IPS-20b (cell line): ENCODE measurements around the gene EMD.

Experiments used
- H3K27ac ChIP-seq: one replicate; pipeline ENCODE4 v1.5.1; 2013; ENCODE audit warnings: low read length
- H3K27me3 ChIP-seq: 2 replicates; pipeline ENCODE4 v1.6.1; 2013; ENCODE audit warnings: mild to moderate bottlenecking, low read length, inconsistent platforms; ENCODE audit not compliant: insufficient read depth
- H3K36me3 ChIP-seq: 2 replicates; pipeline ENCODE4 v1.6.1; 2013; ENCODE audit warnings: low read depth, mild to moderate bottlenecking, inconsistent platforms, low read length, moderate library complexity; ENCODE audit not compliant: insufficient read depth
- H3K4me1 ChIP-seq: 2 replicates; pipeline ENCODE4 v1.6.1; 2013; ENCODE audit warnings: mild to moderate bottlenecking, control low read depth, inconsistent platforms, low read length, moderate library complexity; ENCODE audit not compliant: insufficient read depth
- H3K4me3 ChIP-seq: 2 replicates; pipeline ENCODE4 v1.5.1; 2013; ENCODE audit warnings: mild to moderate bottlenecking, low read length, inconsistent platforms
- H3K9ac ChIP-seq: 2 replicates; pipeline ENCODE4 v1.6.1; 2013; ENCODE audit warnings: low read depth, mild to moderate bottlenecking, inconsistent platforms, low read length, moderate library complexity
- H3K9me3 ChIP-seq: 2 replicates; pipeline ENCODE4 v1.6.1; 2013; ENCODE audit warnings: mild to moderate bottlenecking, low read depth, low read length, inconsistent platforms; ENCODE audit not compliant: insufficient read depth

EMD gene

GRCh38 chrX:154367474-154368308, 11.4 kb upstream of the EMD start:
- Histone ChIP-seq H3K4me3 (no peak overlapping the region; the same call in 1 of the 2 replicates), H3K4me1 (no peaks in the 10 kb centered on the region), H3K9ac (peak overlapping the region; percentile 86; the same call in 1 of the 2 replicates), H3K36me3 (peaks cover 67% of the 10 kb centered on the region), H3K9me3 (no peaks in the 10 kb centered on the region), H3K27ac (no peak overlapping the region), H3K27me3 (peaks cover 8% of the 10 kb centered on the region; the same call in 1 of the 2 replicates)

GRCh38 chrX:154368630-154369448, 10.3 kb upstream of the EMD start:
- Histone ChIP-seq H3K9ac (peak overlapping the region; percentile 86), H3K27me3 (peaks cover 12% of the 10 kb centered on the region; the same call in 1 of the 2 replicates), H3K36me3 (peaks cover 56% of the 10 kb centered on the region), H3K4me3 (peak overlapping the region; percentile 96), H3K27ac (peak overlapping the region; percentile 70), H3K9me3 (no peaks in the 10 kb centered on the region), H3K4me1 (no peaks in the 10 kb centered on the region; the same call in 1 of the 2 replicates)

- peaks cover 48% of the 10 kb centered on the region for H3K36me3 ChIP-seq
- H3K4me3 ChIP-seq: peak overlapping the region; percentile 96
- no peaks in the 10 kb centered on the region; the same call in 1 of the 2 replicates for H3K4me1 ChIP-seq
- no peaks in the 10 kb centered on the region for H3K9me3 ChIP-seq
- H3K27me3 ChIP-seq: peaks cover 16% of the 10 kb centered on the region; the same call in 1 of the 2 replicates
- H3K9ac ChIP-seq: peak overlapping the region; percentile 99
- H3K27ac ChIP-seq: peak overlapping the region; percentile 98
Observed at GRCh38 chrX:154369449-154370299, 9.4 kb upstream of the EMD start.

GRCh38 chrX:154370300-154371016, 8.6 kb upstream of the EMD start:
- Histone ChIP-seq H3K36me3 (peaks cover 40% of the 10 kb centered on the region), H3K9me3 (no peaks in the 10 kb centered on the region), H3K27ac (peak overlapping the region; percentile 98), H3K4me1 (no peaks in the 10 kb centered on the region; the same call in 1 of the 2 replicates), H3K27me3 (peaks cover 22% of the 10 kb centered on the region; the same call in 1 of the 2 replicates), H3K4me3 (peak overlapping the region; percentile 96), H3K9ac (peak overlapping the region; percentile 99)

- peaks cover 33% of the 10 kb centered on the region for H3K36me3 ChIP-seq
- peak overlapping the region; percentile 99 for H3K9ac ChIP-seq
- H3K27ac ChIP-seq: peak overlapping the region; percentile 56
- no peaks in the 10 kb centered on the region; the same call in 1 of the 2 replicates for H3K4me1 ChIP-seq
- no peaks in the 10 kb centered on the region for H3K9me3 ChIP-seq
- peak overlapping the region; percentile 96 for H3K4me3 ChIP-seq
- peaks cover 22% of the 10 kb centered on the region; the same call in 1 of the 2 replicates for H3K27me3 ChIP-seq
Observed at GRCh38 chrX:154371017-154371788, 7.9 kb upstream of the EMD start.

- H3K27ac ChIP-seq: no peak overlapping the region
- H3K4me3 ChIP-seq: peak overlapping the region; percentile 59; the same call in 1 of the 2 replicates
- peaks cover 26% of the 10 kb centered on the region for H3K36me3 ChIP-seq
- peaks cover 22% of the 10 kb centered on the region; the same call in 1 of the 2 replicates for H3K27me3 ChIP-seq
- peak overlapping the region; percentile 66; the same call in 1 of the 2 replicates for H3K9ac ChIP-seq
- no peaks in the 10 kb centered on the region; the same call in 1 of the 2 replicates for H3K4me1 ChIP-seq
- no peaks in the 10 kb centered on the region for H3K9me3 ChIP-seq
Observed at GRCh38 chrX:154371789-154372300, 7.2 kb upstream of the EMD start.

- Histone ChIP-seq H3K27ac (no peak overlapping the region), H3K36me3 (peaks cover 19% of the 10 kb centered on the region), H3K9me3 (no peaks in the 10 kb centered on the region), H3K27me3 (peaks cover 22% of the 10 kb centered on the region; the same call in 1 of the 2 replicates), H3K9ac (no peak overlapping the region), H3K4me1 (no peaks in the 10 kb centered on the region; the same call in 1 of the 2 replicates), H3K4me3 (no peak overlapping the region)
Observed at GRCh38 chrX:154372612-154373022, 6.5 kb upstream of the EMD start.

- peak overlapping the region; percentile 59; the same call in 1 of the 2 replicates for H3K9ac ChIP-seq
- peak overlapping the region; percentile 62 for H3K4me3 ChIP-seq
- peaks cover 22% of the 10 kb centered on the region; the same call in 1 of the 2 replicates for H3K27me3 ChIP-seq
- no peaks in the 10 kb centered on the region for H3K9me3 ChIP-seq
- H3K36me3 ChIP-seq: peaks cover 9% of the 10 kb centered on the region; the same call in 1 of the 2 replicates
- H3K27ac ChIP-seq: no peak overlapping the region
- no peaks in the 10 kb centered on the region; the same call in 1 of the 2 replicates for H3K4me1 ChIP-seq
Observed at GRCh38 chrX:154373340-154374306, 5.5 kb upstream of the EMD start.
